HG03095 (cell line): ENCODE results near the gene KCNN4.

Experiments used
- ATAC-seq: cut with Tn5 transposase; IDR thresholded peaks from one replicate; pipeline ENCODE4 v1.9.1; 2021; ENCODE audit warnings: moderate library complexity; ENCODE audit not compliant: unreplicated experiment

Gene KCNN4

DNA sequence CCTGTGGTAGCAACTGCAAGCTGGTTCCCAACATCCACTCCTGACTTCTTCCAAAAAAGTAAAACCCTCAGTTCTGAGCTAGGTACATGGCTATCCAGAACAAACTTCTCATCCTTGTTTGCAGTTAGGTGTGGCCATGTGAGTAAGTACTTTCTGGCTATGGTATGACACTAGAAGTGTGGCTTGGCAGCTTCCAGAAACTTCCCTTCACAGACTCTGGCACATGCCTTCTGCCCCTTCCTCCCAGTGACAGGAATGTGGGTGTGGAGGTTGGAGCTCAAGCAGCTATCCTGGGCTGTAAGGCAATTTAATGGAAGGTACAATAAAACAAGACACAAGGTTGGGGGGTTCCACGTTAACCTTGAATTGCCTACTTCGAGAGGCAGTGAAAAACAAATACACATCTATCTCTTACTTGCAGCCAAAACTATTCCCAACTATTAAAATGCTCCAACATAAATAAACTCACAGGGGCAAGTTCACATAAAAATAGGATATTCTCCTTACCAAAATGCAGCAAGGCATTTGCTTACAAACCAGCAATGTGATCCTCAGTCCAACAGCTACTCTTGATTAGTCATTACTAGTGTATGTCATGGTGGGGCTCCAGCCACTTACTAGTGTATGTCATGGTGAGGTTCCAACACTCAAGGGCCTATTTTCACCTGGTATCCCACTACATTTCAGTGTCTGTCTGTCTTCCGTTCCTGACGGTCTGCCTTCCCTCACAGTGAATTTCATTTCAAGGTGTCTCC lies 29.1 kb downstream of the KCNN4 start:
- no peak for ATAC-seq

DNA sequence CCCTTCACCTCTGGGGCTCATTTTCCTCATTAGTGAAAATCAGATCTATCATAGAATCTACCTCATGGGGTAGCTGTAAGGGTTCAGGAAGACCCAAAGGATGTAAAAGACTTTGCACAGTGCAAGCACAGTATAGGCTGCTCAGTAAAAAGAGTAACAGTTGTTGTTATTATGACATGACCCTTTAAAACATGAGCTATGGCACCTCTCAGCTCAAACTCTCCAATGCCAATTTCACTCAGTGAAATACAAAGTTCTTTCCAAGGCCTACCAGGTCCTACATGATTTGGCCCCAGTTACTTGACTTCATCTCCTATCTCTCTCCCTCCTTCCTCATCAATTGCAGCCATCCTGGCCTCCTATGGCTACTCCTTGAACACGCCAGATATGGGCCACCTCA lies 30.9 kb downstream of the KCNN4 start:
- no peak for ATAC-seq

DNA sequence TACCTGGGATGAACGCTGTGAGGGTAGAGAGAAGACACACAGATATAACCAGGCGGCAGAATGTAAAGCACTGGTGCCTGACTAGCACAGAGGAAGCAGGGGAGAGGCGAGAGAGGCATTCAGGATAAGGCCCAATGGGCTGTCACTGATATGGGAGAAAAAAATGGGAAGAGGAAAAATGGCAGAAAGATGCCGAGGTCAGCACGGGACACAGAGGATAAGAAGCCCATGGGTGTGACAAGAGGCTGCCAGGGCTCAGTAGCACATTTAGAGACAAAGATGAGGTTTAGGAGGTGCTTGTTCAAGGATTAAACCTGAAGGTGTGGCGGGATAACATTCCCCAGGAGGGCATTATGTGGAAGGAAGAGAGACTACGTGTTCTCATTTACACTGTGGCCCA lies 31.6 kb downstream of the KCNN4 start:
- ATAC-seq, result no peak

DNA sequence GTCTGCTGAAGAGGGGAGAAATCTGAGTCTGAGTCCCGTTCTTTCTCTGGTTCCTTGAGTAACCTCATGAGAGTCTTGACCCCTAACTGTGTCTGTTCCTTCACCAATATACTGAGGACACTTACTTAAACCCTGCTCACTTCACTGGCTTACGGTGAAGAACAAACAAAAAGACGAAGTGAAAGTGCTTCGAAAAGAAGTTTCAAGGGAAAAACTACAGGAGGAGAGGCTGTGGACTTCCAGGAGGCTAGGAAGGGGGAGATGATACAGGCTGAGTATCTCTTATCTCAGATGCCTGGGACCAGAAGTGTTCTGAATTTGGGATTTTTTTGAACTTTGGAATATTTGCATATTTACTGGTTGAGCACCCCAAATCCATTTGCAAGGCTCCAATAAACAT lies 32.1 kb downstream of the KCNN4 start:
- no peak for ATAC-seq

DNA sequence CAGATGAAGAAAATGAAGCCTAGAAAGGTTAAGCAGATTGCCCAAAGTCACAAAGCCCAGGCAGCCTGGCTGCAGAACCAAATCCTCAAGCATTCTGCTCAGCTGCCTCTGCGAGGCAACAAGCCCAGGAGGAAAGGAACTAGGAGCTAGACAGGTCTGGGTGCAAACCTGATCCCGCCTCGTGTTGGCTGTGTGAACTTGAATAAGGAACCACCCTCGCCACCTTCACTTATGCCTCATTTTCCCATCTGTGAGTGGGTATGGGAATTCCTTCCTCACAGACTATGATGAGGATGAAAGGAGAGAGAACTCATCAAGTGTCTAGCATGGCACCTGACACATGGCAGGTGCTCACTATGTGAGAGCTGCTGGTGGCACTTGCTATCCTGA lies 32.6 kb downstream of the KCNN4 start:
- ATAC-seq, result no peak

DNA sequence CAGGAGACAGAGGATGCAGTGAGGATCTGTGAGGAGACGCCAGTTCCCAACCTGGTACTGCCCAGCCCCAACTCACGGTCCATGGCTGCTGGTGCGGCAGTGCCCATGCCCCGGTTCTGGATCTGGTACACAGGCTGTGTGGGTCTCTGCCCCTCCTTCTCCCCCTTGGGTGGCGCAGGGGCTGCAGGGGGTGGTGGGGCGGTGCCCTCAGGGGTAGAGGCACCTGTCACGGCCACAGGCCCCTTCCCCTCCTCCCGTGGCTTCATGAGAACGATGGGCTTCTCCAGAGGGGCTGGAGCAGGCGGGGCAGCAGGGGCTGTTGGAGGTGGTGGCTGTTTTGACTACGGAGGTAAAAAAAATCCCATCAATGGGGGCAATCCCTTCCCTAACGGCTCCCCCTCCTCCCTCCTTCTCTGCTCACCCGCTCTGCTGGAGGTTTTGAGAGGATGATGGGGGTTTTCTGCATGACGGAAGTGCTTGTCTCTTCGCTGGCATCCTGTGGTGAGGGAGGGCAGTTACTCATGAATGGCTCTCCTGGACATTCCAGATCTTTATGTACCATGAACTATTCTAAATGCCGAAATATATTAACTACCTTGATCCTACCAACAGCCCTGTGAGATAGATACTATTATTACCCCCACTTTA lies 33.1 kb downstream of the KCNN4 start:
- ATAC-seq, result no peak

DNA sequence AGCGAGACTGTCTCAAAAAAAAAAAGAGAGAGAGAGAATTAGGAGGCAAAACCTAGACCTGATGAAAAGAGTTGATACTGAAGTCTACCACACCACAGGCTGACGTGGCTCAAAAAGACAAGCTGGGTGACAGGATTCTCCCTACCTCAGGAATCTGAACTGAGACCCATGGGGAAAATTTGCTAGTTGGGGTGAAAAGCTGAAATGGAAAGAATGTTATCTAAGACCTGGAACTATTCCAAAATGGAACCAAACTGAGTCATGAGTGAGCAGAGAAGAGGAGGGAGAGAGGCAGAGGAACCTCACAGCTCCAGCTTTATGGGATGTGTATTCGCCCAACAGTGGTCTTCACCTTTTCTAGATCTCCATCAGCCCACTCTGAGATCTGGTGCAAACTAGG lies 37.7 kb downstream of the KCNN4 start:
- no peak for ATAC-seq

DNA sequence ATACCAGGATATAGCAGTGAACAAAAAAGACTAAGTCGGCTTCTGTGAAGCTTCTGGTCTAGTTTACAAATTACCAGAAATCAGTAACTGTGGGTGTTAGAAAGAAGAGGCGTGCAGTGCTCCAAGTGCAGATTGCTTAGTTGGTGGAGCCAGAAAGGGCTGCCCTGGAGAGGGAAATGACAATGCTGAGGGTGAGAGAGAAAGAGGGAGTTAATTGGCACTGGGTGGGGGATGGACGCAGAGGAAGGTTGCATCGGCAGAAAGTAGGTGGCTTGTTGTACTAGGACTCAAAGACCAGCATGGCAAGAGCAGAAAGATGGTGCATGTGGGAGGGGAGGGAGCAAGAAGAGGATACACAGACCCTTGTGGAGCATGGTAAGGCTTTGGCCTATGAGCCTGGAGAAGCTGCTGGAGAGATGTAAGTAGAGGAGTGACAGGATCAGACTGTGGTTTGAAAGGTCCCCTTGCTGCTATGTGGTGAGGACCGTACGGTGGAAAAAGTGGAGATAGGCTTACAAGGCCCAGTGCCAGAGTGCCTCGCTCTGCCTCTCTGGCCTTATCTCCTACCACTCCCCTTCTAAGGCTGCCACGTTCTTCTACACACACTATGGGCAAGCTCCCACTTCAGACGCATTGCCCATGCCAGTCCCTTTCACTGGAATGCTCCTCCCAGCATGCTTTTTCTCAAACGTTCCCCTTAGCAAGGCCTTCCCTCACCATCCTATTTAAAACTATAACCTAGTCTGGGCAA lies 39.5 kb downstream of the KCNN4 start:
- no peak for ATAC-seq

DNA sequence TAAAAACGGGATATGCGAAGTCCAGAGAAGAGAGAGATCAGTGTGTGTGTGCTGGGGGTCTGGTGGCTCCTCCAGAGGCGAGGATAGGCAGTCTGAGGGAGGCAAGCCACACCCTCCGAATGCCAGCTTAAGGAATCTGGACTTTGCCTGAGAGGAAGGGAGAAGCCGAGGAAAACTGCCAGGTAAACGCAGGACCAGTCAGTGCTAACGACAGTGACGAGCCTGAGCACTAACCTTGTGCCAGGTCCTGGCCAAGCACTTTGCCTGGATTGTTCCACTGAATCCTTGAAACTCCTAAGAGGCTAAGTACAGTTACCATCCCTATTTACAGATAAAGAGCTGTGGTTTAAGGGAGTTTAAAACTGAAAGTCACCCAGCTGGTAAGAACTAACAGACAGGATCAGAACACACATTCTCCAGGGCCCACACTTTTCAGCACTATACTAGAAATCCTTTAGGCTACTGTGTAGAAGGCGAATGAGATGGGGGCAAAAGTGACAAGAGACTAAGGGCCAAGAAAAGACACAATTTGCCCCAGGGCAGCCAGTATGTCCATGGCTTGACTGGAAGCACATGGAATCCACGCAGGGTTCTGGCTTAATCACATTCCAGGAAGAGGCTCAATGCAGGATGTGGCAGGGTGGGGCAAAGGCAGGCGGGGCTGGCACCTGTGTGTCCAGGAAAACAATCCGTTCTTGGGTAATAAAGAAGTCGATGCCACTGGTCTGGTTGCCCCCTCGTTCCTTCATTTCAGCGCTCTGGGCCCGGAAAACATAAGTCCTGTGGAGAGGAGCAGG lies 41.1 kb downstream of the KCNN4 start:
- no peak for ATAC-seq

DNA sequence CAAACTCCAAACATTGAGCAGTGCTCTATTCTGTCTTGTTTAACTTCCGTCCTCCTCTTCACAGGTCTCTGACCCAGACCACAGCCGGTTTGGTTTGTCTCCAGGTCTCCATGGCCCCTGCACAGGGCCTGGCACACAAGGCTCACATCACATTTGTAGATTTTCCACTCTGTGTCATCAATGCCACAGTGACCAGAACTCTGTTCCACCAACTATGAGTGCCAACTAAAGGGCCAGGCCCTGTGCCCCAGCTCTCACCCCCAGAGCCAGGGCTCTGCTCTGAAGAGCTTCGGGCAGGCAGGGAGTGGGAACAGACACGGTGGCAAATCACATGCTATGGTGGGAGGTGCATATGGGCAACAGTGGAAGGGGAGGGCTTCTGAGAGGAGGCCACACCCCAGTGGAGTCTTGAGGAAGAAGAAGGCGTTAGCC lies 42.0 kb downstream of the KCNN4 start:
- ATAC-seq, result no peak

DNA sequence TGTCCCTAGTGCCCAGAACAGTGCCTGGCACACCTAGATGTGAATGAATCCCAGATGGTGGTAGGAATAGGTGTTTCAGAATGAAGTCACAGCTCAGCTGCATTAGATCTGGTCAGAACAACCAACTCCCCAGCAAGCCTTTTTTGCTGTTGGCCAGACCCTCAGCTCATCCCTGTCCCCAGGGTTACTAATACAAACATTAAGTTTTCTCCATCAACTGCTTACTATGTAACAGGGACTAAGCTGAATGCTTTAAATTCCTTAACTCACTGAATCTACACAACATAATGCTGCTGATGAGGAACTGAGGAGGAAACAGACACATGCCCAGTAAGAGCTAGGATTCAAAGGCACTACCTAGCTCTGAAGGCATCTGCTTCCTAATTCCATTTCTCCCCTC lies 44.8 kb downstream of the KCNN4 start:
- ATAC-seq, result no peak

DNA sequence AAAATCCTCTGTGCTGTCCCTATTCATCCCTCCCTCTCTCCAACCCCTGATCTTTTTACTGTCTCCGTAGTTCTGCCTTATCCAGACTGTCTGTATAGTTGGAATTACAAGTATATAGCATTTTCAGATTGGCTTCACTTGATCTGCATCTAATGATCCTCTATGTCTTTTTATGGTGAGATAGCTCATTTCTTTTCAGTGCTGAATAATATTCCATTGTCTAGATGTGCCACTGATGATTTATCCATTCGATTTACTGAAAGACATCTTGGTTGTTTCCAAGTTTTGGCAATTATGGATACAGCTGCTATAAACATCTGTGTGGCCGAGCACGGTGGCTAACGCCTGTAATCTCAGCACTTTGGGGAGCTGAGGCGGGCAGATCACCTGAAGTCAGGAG lies 45.8 kb downstream of the KCNN4 start:
- ATAC-seq, result no peak

DNA sequence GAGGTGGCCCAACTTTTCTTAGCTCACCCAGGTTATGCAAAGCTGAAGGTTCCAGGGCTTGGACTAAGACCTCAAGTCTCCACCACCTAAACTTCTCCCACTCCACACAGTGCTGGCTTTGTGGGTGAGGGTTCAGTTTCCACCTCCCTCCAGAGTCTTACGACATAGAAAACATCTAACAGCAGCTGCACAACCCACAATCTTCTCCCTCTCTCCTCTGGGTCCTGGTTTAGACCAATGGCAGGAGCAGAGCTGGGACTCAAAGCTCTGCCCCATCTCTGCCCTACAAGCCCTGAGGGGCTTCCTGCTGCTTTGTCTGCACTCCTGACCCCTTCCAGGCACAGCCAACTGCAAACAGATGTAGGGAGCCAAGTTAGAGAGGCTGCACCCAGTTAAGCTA lies 48.9 kb downstream of the KCNN4 start:
- no peak for ATAC-seq

DNA sequence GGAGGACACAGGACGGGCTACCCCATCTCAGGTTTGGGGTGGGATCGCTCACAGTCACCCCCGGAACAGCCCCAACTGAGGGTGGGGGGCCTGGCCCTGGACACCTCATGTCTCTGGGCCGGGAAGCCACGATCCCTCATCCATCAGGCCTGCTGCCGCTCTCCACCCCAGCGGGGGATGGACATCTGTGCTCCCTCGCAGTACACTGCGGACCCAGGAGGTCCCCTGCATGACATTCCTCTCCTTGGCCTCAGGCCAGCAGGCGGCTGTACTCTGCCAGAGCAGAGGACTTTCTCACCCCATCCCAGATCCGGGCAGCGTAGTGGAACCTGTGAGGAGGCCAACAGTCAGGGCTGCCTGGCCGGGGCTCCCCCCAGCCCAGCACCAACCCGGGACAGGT lies 49.4 kb downstream of the KCNN4 start:
- no peak for ATAC-seq

DNA sequence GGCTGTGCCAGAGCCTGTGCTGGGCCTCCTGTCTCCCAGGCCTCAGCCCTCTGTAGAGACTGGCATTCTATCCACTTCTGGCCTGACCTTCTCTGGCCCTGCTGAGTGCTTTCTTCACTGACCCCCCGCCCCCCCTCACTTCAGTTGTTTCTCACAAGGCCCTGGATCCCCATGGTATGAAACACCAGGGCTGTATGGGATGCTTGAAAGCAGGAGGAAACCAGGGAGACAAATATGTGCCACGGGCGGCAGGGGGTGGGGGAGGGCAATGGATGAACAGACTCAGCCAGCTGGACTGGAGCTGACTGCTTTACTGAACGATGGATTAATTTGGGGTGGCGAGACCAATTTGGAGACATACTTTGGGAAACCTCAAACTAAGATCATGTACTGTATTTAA lies 50.9 kb downstream of the KCNN4 start:
- no peak for ATAC-seq

DNA sequence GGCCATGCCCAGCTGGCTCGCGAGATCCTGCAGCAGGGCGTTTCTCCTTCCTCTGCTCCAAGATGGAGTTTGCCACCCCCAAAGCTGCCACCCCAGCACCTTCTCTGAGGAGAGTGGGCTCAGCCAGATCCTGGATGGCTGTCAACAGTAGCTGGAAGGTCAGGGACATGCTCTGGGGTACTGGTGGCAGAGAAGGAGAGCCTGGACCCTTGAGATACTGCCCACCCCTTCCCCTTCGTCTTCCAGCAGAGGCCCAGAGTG lies 53.2 kb downstream of the KCNN4 start:
- no peak for ATAC-seq

DNA sequence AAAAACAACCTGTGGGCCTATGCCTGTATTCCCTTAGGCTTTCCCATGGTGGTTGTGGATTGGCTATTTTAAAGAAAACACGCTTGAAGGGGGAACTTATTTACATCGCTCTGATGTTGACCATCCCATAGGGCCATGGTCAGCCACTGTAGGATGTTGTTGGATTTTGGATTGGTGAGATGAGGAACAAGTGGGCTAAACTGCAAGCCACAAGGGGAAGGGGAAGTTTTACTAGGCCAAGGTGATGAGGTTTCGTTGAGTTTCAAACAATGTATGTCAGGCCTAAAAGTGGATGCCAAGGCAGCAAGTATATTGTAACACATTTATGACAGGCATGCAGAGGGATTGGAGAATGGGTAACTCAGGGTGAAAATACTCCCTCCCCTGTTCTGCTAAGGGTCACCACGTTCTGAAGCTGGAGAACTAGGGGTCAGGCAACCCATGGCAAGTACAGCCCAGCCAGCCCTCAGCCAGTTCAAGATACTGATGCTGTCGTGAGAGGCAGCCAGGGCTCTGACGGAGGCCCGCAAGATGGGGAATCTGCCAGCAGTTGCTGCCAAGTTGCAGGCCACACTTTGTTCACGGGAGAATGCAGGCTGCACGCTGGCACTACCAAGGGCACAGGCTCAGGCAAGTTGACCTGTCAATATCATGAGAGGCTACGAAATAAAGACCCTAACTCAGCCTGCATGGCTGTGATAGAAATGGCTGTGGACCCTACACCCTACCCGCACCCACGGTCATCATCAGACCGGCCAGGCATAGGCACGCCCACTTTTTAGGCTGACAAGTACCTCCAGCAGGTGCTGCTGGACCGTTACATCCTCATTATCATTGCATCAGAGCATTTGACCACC lies 53.8 kb downstream of the KCNN4 start:
- no peak for ATAC-seq

DNA sequence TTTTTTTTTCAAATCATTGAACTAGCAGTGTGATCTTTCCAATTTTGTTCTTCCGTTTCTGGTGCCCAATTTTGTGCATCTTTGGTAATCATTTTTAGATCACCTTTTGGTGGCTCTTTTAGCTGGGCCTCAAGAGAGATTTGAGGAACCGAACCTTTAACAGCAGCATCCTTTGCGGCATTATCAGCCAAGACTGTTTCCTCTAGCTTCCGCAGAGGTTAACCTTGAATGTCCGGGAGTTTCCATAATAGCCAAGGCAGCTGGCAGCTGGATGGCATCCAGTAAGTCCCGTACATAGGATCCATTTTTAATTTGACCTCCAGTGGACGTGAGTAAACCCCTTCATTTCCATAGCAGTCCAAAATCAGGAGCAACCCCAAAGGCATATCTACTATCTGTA lies 55.3 kb downstream of the KCNN4 start:
- no peak for ATAC-seq

DNA sequence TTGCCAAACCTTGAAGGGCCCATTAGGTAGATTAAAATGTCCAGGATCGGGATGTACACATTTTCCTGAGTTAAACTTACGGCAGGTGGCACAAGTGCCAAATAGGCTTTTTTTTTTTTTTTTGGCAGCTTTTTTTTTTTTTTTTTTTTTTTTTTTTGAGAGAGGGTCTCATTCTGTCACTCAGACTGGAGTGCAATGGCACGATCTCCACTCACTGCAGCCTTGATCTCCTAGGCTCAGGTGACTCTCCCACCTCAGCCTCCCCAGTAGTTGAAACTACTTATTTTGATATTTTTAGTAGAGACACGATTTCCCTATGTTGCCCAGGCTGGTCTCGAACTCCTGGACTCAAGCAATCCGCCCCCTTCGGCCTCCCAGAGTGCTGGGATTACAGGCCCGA lies 55.9 kb downstream of the KCNN4 start:
- no peak for ATAC-seq

DNA sequence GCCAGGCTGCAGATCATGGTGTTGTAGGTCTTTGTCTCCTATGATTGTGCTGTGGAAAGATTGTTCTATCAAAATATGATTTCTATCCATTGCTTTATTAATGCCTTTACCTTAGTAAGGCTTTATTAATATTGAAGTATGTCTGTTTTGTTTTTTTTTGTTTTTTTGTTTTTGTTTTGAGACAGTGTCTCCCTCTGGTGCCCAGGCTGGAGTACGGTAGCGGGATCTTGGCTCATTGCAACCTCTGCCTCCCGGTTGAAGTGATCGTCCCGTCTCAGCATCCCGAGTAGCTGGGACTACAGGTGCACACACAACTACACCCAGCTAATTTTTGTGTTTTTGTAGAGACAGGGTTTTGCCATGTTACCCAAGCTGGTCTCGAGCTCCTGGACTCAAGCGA lies 57.2 kb downstream of the KCNN4 start:
- no peak for ATAC-seq
